T47D (cell line): ENCODE results near the gene PCED1B.
"Not testable (repeated sequence)": the region's sequence is repeated elsewhere in the genome, so short reads cannot be mapped to it uniquely, and the experiment has no call there.

ENCODE experiments used
- DNase-seq, 2 experiments: peaks; one replicate each; pipeline versions ENCODE4 v3.0.0 to v3.0.0-alpha.2; 2011 to 2012; ENCODE audit warnings: low read depth in 1 of 2, low spot score in 1 of 2
- JUND ChIP-seq: IDR thresholded peaks from 2 replicates; pipeline ENCODE4 v1.6.1; 2012; ENCODE audit warnings: low read depth
- in situ Hi-C: cut with HindIII; loops from 2 replicates; pipeline ENCODE4 v1.10.0; 2016; ENCODE audit warnings: low sequenced_read_pairs, low pct_unique_long_range_greater_than_20kb

Gene PCED1B

GRCh38 chr12:47152095-47152494 lies 72.7 kb downstream of the PCED1B start:
- in situ Hi-C loops: no loop called here
- TF ChIP-seq JUND: no peak
- no peak for DNase-seq

DNA sequence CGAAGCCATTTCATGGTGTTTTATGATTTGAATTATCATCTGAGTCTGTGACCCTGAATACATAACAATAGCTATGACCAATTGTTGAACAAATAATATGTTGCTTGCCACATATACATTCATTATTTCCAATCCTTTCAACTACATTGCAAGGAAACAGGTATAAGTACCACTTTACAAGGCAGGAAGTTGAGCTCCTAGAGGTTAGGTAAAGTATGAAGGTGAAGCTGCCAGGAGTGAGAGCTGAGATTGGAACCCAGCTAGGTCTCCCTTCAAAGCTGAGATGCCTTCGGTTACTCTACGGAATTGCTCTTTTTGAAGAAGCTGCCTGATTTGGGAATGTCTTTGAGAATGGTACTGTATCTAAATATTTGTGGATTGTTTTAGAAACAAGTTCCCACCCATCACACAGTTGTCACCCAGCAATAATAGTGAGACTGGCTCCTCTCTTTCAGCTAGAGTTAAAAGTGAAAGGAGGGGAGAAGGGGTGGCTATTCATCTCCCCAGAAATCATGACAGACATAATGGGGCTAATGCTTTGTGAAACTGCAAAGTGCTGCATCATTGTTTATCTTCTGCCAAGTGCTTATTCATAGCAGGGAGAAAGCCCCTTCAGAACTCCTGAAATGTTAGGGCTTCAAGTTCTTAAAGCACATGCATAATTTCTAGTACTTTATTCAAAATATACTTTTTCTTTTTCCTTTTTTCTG lies 76.2 kb downstream of the PCED1B start:
- DNase-seq: no peak
- TF ChIP-seq JUND: no peak
- in situ Hi-C loops: no loop called here

DNA sequence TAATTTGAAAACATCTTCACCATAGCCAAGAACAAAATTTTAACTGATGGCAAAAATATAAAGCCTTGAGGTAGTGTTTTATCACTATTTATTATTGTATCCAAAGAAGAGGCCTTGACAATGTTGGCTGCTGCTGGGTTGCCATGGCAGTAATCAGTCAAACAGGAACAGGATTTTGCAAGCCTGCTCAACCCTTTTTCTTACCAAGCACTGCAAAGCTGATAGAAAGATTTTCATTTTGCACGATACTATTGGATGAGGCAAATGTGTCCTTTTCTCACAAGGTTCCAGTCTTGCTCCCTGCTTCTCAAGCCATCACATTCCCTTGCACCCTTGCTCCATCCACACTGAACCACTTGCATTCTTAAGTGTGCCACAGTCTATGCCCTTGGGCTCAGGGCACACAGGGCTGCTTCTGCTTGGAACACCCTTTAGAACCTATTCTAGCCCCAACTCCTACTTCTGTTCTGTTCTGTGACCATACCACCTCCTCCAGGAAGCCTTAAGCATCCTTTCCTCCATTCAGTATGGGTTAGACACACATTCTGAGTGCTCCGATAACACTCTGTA lies 76.8 kb downstream of the PCED1B start:
- in situ Hi-C loops: no loop called here
- TF ChIP-seq JUND: no peak
- DNase-seq: no peak

DNA sequence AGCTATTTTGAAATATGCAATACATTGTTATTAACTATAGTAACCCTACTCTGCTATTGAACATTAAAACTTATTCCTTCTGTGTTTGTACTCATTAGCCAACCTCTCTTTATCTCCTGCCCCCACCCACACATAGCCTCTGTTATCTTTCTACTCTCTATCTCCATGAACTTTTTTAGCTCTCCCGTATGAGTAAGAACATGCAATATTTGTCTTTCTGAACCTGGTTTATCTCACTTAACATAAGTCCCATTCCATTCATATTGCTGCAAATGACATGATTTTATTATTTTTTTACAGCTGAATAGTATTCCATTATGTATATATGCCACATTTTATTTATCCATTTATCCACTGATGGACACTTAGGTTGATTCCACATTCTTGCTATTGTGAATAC lies 79.4 kb downstream of the PCED1B start:
- DNase-seq: no peak
- in situ Hi-C loops: no loop called here
- TF ChIP-seq JUND: no peak

DNA sequence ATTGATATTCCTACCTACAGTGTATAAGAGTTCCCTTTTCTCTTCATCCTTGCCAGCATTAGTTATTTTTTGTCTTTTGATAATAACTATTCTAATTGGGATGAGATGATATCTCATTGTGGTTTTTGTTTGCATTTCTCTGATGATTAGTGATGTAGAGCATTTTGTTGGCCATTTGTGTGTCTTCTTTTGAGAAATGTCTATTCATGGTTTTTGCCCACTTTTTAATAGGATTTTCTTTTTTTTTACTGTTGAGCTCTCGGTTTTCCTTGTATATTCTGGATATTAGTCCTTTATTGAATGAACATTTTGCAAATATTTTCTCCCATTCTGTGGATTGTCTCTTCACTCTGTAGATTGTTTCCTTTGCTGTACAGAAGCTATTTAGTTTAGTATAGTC lies 79.9 kb downstream of the PCED1B start:
- in situ Hi-C loops: no loop called here
- no peak for TF ChIP-seq JUND
- DNase-seq: no peak

DNA sequence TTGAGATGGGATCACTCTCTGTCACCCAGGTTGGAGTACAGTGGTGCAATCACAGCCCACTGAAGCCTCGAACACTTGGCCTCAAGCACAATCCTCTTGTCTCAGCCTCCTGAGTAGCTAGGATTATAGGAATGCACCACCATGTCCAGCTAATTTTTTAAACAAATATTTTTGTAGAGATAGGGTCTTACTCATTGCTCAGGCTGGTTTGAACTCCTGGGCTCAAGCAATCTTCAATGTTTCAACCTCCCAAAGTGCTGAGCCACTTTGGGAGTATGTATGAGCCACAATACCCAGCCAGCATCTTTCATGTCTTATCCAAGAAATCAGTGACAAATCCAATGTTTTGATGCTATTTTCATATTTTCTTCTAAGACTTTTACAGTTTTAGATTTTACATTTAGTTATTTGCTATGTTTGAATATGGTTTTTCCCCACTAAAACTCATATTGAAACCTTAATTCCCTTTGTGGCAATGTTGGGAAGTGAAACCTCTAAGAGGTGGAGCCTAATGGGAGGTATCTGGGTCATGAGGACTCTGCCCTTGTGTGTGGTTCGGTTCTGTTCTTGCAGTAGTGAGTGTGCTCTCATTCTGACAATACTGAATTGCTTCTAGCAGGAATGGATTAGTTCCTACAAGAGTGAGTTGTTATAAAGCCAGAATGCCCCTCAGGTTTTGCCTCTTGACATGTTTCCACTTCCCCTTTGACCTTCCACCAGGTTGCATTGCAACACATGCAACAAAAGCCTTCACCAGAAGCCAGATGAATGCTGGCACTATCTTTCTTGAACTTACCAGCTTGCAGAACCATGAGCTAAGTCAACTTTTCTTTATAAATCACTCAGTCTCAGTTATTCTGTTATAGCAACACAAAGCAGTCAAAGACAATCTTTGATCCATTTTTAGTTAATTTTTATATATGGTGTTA lies 81.2 kb downstream of the PCED1B start:
- TF ChIP-seq JUND: no peak
- in situ Hi-C loops: no loop called here
- no peak for DNase-seq

DNA sequence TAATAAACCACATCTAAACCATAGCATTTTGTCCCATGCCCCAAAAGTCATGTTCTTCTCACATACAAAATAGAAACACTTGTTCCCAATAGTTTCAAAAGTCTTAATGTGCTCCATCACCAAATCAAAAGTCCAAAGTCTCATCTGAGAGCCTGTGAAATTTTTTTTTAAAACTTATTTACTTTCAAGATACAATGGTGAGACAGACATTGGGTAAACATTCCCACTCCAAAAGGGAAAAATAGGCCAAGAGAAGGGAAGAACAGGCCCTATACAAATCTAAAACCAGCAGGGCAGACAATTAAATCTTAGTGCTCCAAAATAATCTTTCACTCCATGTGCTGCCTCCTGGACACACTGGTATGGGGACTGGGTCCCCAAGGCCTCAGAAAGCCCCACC lies 84.7 kb downstream of the PCED1B start:
- TF ChIP-seq JUND: no peak
- in situ Hi-C loops: no loop called here
- no peak for DNase-seq

DNA sequence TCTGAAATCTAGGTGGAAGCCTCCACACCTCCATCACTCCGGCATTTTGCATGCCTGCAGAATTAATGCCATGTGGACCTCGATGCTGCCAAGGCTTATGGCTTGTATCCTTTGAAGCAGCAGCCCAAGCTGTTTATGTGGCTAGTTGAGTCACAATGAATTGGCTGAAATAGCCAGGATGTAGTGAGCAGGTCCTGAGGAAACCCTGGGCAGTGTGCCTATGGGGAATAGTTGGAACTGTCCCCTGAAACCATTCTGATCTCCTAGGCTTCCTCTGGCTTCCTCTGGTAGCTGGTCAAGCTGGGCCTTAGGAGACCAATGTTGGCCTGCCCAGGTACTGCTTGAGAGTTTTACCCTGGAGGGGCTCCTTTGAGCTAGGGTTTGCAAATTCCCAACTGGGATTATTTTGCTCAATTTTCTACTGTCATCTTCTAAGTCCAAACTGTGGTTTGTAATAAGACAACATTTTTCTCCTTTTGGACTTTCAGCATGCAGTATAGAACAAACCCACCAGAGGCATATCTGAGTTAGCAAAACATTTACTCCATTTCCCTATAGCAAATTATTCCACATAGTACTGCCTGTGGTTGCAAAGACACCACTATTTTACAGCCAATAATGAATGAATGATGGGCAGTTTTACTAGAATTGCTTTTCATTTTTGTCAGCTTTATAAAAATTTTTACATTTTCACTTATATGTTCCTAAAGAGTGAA lies 85.5 kb downstream of the PCED1B start:
- no peak for DNase-seq
- TF ChIP-seq JUND: no peak
- in situ Hi-C loops: no loop called here

DNA sequence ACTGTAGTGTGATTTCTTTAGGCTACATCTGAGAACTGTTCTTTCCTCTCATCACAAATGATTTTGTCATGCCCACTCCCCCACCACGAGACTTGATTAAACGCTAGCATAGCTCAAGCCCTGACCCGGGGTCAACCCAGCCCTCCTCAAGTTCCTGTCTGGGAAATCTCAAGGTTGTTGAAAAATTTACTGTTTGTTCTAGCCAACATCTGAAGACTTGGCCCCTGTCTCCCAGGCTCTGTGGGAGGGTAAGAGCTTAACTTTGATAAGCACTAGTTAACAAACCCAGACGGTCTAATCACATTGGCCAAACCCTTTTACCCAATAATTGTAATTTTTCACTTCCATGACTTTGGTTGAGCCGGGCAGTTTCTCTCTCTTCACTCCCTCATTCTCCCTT lies 86.5 kb downstream of the PCED1B start:
- no peak for DNase-seq
- TF ChIP-seq JUND: no peak
- in situ Hi-C loops: no loop called here

GRCh38 chr12:47166365-47166764 lies 86.9 kb downstream of the PCED1B start:
- in situ Hi-C loops: no loop called here
- DNase-seq: no peak
- no peak for TF ChIP-seq JUND

DNA sequence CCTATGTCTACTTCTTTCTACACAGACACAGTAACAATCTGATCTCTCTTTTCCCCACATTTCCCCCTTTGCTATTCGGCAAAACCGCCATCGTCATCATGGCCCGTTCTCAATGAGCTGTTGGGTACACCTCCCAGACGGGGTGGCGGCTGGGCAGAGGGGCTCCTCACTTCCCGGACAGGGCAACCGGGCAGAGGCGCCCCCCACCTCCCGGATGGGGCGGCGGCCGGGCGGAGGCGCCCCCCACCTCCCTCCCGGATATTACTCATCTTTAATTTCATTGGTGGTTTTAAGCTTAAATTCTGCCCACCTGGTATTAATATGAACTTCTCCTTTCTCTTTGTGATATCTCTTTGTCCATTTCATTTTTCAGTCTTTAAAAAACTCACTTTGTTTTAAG lies 90.9 kb downstream of the PCED1B start:
- DNase-seq, in situ Hi-C loops: not testable (repeated sequence)

- no peak for TF ChIP-seq JUND
- DNase-seq: no peak
- in situ Hi-C loops: no loop called here
These were observed 98.6 kb downstream of the PCED1B start for GRCh38 chr12:47178014-47178413.

GRCh38 chr12:47182164-47182938 lies 102.9 kb downstream of the PCED1B start:
- DNase-seq, in situ Hi-C loops: not testable (repeated sequence)
